GM21367 (cell line): ENCODE measurements around the gene GAMT.
"Not testable (repeated sequence)": the region's sequence is repeated elsewhere in the genome, so short reads cannot be mapped to it uniquely, and the experiment has no call there.

Source experiments
- ATAC-seq: cut with Tn5 transposase; IDR thresholded peaks from one replicate; pipeline ENCODE4 v1.9.1; 2021; ENCODE audit not compliant: unreplicated experiment

The GAMT gene

DNA sequence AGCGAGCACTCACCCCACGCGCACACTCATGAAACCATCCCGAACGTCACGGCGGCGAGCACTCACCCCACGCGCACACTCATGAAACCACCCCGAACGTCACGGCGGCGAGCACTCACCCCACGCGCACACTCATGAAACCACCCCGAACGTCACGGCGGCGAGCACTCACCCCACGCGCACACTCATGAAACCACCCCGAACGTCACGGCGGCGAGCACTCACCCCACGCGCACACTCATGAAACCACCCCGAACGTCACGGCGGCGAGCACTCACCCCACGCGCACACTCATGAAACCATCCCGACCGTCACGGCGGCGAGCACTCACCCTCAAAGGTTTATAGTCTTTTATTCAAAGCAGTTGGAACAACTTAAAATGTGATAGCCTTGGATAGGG is 18.7 kb upstream of the GAMT start:
- not testable (repeated sequence) for ATAC-seq

DNA sequence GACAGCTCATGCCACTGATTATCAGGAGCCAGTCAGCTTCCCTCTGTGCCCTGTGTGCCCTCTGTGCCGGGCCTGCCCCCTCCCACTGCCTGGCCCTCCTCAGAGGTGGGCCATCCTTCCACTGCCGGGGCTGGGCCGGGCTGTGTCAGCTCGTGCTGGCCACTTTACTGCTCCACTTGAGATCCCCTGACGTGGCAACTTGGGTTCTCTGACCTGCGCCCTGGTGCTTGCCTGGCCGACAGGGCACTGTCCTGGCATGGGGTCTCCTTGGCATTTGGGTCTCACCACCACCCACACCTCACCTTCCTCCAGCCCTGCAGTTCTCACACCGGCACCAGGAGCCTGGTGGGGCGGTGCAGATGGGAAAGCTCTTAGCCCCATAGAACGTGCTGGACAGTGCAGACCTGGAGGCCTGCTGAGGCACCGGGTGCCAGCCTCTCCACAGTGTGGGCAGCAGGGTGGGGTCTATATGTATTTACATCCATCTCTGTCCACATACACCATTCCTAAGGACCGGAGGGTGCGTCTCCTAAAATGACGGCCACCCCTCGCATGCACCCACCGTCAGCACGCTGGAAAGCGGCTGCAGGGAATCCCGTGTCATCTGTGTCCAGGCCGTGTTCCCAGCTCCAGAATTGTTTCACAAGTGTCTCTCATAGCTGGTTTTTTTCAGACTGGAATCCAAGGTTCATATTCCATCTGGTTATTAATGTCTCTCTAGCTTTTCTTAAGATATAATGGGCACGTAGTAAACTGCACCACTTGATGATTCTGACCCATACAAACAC is 17.8 kb upstream of the GAMT start:
- ATAC-seq = no peak

DNA sequence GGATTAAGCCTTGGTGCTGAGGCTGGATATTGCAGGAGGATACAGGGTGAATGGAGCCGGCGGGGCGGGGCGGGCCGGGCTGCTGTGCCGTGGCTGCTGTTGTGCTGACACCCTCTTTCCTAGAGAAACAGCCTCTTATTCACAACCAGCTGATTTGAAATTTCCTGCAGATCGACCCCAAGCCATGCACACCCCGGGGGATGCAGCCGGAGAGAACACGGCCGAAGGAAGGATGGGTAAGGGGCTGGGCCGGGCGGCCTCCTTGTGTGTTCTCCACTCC is 17.1 kb upstream of the GAMT start:
- ATAC-seq = no peak

DNA sequence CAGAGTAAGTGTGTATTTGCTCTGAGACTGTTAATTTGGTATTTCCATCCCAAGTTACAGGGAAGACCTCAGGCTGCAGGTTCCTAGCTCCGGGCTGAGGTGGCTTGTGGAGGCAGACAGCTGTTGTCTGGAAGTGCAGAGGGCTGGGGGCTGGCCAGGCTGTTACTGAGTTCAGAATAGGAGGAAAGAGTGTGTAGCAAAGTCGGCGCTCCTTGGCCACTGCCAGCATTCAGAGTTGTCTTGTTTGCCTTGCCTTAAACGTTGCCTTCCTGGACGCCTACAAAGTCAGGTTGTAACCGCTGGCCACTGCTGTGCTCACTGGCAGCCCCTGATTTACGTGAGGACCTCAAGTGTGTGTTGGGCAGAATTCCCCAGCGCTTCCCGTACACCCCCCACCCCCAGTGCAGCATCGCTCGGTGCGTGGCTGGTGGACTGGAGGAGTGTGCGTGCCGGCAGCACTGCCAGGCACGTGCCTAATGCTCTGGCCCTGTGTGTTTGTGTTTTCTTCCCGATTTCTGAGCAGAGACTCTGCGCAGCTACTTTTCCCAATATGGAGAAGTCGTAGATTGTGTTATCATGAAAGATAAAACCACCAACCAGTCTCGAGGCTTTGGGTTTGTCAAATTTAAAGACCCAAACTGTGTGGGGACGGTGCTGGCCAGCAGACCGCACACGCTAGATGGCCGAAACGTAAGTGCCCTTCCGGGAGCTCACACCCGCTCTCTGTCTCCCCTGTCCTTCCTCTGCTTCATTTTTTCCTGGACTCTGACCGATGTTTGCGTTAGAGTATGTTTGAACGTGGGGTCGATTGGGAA is 16.5 kb upstream of the GAMT start:
- no peak for ATAC-seq

DNA sequence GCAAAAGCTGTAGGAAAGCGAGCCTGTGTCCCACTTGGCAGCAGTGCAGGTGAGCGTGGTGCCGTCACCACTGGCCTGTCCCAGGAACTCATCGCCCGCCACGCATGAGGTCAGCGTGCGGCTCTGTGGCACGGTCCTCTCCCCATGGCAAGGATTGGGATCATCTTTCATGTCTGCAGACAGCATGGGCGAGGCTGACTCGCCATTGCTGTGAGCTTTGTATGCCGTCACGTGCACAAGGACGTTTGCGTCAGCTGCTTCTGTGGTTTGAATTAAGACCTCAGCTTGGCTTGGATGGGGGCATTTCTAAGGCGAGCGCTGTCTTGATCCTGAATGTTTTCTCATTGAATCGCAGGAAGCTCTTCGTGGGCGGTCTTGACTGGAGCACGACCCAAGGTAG is 15.8 kb upstream of the GAMT start:
- ATAC-seq = no peak

DNA sequence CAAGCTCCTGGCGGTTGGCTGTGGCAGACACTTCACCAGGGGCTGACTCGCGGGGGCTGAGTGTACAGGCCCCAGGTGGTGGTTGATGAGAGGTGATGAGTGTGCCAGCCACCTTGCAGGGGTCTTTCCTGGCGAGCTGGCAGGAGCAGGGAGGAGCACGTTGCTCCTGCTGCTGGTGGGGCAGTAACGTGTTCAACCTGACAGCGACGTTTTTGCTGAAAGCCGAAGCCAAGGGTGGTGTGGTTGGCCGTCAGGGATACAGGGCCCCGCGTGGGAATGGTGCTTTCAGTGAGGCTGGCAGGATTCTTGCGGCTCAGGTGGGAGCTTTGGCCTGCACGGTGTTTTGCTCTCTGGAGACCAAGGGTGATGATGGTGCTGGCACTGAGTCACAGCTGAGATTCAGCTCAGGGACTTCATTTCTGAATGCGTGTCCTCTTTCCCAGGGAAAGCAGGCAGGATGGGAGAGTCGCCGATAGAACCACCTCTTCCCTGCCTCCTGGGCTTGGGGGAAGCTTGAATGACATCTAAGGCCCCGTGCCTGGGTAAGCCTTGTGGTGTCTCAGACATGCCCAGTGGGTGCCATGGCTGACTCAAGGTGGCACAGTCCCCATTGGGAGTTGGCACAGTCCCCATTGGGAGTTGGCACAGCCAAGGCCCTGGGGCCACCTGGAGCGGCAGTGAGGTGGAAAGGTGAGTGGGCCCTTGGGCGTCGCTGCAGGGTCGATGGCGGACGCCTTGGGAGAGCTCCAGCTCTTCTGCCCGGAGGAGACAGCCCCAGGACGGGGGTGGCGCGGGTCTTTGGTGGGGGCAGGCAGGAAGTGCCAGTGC is 14.9 kb upstream of the GAMT start:
- ATAC-seq = no peak

DNA sequence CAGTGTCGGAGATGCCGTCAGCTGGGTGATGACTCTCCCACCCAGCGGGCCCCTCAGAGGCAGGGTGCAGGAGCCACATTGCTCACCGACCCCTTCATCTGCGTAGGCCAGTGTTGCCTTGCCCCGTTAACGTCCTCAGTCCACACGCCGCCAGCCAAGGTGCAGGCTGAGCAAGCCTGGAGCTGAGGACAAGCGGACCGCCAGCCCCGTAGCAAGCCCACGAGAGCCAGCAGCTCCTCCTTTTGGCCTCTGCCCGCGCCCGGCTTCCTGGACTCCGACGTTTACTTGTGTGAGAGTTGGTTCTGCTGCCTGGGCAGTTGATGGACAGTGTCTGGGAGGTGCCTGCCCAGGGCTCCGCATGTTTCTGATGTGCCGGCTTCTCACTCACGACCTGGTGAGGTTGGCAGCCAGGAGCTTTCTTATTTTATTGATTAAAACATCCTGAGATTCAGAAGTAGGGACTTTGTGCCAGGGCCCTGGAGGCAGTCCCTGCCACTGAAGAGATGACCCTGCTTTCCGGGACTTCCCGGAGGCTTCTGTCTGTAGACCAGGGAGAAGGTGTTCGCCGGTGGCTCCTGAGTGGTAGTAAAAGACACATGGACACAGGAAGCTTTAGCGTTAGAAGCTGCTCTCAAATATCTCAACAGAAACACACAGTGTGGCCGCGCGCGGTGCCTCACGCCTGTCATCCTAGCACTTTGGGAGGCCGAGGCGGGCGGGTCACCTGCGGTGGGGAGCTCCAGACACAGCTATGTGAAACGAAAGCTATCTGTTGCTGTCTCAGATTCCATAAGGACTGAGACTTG is 11.9 kb upstream of the GAMT start:
- no peak for ATAC-seq

DNA sequence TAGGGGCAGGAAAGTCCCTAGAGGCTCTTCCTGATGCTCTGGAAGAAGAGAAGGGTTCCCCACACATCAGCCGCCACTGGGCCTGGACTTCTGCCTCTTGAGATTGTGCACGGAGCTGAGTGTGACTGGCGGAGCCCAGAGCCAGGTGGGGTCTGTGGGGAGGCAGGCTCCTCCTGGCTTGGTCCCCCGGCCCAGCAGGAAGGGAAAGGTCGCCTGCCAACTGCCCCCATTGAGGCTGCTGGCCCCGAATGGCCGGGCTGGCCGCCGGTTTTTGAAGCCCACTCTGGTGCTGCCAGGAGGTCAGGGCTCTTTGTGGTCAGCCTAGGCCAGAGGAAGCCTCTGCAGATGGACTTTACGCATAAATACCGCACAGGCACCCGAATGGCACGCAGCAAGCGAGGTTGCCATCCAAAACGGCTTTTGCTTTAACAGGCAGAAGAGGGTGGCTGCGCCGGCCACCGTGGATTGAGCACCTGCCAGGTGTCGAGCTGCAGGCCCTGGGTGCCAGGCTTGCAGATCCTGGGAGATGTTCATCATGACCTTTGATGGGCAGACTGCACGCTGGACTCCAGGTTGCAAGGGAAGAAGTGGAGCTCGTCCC is 11.1 kb upstream of the GAMT start:
- no peak for ATAC-seq

DNA sequence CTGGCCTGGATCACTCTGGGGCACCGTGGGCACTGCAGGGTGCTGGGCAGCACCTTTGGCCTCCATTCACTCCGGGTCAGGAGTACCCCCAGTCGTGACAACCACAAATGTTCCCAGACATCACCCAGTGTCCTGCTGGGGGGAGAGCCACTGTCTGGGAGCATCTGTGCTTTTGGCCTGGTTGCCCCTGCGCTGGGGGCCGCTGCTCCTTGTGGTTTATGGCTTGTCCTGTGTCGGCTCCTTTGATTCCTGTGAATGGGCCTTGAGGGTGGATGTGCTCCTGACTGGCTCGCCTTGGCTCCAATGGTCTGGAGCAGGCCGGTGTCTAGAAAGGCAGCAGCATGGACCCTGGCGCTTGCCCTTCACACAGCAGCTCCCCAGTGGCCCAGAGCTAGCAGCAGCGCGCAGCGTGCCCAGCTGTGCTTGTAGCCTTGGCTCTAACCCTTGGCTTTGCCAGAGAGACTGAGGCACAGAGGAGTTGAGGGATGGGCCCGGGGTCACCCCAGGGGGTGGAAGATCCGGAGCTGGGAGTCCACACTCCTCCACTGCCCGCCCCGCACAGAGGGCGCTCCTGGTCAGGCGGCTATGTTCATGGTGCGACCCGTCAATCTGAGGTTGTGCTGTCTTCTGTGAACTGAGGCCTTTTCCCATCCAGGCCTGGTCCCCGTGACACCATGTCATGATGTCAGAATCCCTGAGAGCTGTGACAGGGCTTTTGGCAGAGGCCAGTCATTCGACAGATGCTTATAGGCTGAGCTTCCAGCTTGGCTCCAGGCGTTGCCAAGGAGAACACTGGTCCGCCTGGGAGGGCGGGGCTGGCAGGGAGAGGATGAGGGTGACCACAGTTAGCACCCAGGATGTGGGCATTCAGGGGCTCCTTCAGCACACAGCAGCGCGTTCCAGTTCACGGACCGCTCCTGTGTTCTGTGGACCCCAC is 10.2 kb upstream of the GAMT start:
- no peak for ATAC-seq

DNA sequence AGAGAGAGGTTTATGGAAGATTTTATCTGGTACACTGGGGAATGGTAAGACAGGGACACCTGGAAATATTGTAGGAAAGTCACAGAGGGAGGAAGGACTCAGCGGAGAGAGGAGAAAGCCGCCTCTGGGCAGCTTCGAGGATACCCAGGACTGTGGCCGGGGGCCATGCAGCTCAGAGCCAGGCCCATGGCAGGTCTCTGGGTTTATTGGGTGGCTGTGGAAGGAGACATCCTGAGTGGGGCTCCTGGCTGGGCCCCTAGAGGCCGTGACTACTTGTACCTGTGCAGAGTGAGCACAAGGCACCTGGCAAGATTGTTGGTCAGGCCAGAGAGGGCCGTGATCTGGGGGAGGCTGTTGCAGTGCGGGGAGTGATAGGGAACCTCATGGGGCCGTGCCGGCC is 9.4 kb upstream of the GAMT start:
- no peak for ATAC-seq

DNA sequence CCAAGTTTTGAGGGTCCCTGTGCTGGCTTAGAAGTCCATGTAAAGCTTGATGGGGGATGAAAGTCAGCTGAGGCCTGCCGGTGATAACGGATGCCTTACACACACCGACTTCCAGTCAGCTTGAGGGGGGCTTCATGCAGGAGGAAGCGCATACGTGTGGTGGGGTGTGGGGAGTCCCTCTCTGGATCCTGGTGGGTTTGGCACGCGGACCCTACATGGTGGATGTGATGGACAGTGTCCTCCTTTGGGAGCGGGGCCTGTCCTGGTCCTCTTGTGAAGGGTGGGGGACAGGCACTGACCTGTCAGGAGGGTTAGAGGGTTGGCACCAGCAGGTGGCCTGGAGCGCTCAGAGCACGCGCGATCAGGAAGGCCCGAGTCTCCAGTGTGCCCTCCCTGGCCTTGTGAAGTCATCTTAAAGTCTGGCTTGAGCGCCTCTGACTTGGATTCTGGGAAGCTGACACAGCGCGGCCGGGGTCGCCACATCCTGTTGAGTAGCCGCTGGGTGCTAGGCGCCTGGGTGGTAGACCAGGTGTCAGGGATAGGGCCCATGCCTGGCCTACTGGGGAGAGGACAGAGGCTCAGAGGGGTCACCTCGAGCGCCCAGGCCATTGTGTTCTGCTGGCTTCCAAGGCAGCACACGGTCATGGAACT is 8.9 kb upstream of the GAMT start:
- ATAC-seq = no peak

DNA sequence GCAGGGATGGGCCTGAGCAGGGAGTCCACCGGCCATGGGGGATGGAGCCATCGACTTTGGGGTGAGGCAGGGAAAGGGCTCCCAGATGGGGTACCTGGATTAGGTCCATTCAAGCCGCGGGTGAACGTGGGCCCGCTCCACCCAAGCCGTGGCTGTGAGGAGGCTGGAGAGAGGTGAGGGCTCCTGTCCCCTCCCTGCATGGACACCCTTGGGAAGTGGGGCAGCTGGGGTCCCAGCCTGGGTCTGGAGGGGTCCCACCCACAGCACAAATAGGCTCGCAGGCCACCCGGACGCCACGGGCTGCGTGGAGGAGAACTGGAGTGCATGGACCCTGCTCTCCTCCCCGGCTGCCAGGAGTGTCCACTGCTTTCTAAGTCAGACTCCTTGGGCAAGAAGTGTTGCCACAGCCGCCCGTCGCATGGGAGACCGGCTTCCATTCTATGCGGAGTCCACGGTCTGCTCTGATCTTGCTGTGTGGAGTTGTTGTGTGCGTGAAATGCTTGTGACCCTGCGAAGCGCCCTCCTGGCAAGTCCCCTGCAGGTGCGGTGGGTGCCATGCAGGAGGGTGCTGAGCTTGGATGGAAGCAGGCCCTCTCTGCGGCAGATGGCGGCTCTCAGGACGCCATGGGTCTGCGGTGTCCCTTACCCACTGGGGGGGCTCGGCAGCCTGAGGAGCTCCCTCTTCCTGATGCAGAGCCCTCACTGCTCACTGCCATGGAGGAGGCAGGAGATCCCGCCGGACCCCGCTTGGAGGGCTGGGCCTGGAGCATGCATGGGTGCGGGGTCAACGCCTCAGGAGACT is 8.1 kb upstream of the GAMT start:
- ATAC-seq = no peak

DNA sequence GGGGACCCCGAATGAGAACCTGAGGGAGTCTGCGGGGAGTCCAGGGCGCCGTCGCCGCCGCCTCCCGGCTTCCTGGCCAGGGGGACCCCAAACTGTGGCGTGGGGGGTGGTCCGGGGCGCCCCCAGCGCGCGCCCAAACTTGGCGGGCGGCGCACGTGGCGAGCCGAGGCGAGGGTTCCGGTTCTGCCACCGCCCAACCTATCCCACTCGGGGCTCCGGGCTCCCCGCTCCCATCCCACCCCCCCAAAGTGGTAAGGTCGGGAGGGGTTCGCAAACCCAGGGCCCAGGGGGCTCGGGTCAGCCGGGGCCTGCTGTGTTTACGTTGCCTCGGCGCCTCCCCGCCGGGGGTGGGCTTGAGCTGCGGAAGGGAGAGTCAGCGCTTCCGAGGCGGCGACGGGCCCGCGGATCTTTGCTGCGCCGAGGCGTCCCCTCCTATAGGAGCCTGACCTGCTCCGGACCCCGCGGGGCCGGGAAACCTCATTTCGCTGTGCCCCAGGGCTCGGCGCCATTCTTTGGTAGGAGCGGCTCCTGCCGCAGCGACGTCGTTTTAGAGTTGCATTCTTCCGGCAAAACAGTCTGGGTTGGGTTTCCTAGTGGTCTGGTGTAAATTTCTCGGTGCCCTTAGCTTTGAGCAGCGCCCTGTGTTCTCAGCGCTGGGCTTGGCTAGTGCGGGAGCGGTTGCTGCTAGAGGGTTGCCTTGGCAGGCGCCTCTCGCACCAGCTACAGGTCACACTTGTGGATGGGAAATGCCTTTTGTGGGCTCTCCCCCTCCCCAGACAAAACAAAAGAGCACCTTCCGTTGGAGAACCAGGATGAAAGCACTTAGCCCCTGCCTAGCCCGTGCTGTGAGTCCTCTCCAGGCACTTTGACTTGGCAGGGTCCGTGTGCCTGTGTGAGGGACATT is 7.2 kb upstream of the GAMT start:
- no peak for ATAC-seq

DNA sequence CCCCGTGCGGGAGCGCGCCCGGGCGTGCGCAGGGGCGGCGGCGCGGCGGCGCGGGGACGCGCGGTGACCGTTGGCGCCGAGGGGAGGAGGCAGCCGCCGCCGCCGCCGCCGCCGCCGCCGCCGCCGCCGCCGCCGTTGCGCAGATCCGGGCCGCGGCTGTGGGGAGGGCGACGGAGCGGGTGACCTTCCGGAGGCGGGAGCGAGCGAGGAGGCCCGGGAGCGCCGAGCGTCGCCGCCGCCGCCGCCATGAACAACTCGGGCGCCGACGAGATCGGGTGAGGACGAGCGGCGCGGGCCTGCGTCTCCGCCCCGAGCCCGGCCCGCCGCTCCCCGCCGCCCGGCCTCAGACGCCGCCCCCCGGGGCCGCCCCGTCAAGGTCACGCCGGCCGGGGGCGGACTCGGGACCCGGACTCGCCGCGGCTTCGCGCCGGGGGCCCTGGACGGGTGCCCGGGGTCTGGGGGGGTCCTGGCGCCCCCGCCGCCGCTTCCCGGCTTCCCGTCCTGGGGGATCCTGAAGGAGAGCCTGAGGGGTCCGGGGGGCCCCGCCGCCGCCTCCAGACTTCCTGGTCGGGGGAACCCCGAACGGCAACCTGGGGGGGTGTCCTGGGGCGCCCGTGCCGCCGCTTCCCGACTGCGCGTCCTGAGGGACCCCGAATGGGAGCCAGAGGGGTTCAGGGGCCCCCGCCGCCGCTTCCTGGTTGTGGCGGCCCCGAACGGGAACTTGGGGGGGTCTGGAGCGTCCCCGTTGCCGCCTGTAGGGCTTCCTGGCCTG is 6.4 kb upstream of the GAMT start, which contains the start of gene DAZAP1:
TSS of gene DAZAP1 (plus strand) at position 59 of the 772 bp plus-strand sequence. CDS start at position 247, 188 bp downstream.
- ATAC-seq = peak; percentile 20

DNA sequence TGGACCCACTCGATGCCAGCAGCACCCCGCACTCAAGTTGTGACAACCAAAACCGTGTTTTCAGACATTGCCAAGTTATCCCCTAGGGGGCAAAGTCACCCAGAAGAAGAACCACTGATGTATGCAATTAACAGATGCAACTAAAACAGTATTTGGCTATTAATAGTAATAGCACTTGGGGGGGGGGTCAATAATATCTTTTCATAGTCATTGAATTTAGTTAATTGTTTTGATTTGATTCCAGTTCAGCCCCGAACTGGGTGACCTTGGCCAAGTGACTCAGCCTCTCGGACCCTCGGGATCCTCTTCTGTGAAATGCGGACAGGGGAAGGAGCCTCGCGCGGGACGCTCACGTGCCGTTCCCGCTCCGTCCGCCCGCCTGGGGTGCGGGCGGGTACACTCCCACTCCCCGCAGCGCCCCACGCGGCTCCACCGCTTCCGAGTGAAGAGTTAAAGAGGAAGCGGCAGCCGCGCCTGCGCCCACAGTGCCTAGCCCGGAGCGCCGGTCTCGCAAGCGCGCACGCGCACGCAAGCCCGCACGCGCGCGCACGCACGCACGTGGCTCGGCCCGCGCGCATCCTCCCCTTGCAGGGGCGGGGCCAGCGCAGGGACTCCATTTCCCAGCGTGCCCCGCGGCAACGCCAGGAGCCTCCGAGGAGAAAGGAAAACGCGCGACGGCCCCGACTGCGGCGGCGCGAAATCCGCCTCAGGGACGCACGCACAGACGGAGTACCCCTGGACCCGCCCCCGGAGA is 5.6 kb upstream of the GAMT start:
- ATAC-seq = peak; percentile 61
